ENCODE data around the gene NEDD8. TPM values are rescaled to one million over a fixed set of nuclear protein-coding genes. Genes with fewer than 3 reads are reported as not detected.

The NEDD8 gene
- total RNA-seq, 4 donors from 2014 or later, result 44.1 to 77.6 (median 67.9) TPM

DNA sequence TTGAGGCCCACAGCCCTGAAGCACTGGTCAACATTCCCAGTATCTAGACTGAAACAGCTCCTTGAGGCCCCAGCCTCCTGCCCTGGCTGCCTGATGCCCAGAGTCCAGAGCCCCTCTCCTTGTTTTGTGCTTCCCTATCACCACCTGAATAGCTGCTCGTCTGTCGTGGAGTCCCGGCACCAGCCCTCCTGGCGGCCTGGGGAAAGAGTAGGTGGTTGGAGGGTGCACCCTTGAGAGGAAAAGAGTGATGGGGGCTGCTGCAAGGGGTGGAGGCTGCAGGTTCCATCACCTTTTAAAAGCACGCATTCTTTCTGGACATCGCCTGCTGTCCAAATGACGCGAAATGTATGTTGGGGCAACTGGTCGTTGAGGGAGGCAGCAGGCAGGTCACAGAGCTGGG is 36.1 kb upstream of the NEDD8 start:
- H3K9me3 ChIP-seq, result no peaks in the 10 kb centered on the region
- TF ChIP-seq, protein P1, sequence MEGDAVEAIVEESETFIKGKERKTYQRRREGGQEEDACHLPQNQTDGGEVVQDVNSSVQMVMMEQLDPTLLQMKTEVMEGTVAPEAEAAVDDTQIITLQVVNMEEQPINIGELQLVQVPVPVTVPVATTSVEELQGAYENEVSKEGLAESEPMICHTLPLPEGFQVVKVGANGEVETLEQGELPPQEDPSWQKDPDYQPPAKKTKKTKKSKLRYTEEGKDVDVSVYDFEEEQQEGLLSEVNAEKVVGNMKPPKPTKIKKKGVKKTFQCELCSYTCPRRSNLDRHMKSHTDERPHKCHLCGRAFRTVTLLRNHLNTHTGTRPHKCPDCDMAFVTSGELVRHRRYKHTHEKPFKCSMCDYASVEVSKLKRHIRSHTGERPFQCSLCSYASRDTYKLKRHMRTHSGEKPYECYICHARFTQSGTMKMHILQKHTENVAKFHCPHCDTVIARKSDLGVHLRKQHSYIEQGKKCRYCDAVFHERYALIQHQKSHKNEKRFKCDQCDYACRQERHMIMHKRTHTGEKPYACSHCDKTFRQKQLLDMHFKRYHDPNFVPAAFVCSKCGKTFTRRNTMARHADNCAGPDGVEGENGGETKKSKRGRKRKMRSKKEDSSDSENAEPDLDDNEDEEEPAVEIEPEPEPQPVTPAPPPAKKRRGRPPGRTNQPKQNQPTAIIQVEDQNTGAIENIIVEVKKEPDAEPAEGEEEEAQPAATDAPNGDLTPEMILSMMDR (IDR thresholded peaks at IDR 0.05), result no peak
- TF ChIP-seq POLR2A (IDR thresholded peaks at IDR 0.05), result no peak
- peaks cover 0 to 39% (median 0%) of the 10 kb centered on the region in 3 donors for H3K36me3 ChIP-seq
- H3K4me3 ChIP-seq, result no peak overlapping the region
- no peaks in the 10 kb centered on the region for H3K27me3 ChIP-seq
- peaks cover 0 to 9% (median 5%) of the 10 kb centered on the region in 4 donors for H3K4me1 ChIP-seq
- no peak for DNase-seq
- no peak overlapping the region for H3K27ac ChIP-seq

DNA sequence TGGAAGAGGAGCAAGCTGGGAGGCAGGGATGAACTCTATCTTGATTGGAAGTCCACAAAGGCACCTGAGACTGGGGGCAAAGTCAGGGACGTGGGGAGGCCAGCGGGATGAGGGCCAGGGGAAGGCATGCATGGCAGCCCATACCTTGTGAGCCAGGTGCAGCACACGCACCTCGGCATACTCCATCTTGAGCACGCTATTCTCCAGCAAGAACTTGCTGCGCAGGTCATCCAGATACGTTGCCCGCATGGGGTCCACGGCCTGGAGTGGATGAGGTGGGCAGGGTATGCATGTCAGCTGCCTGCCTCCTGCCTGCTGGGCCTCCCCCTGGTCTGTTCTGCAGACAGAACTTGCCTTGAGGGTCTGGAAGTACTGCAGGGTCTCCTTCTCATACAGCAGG is 35.3 kb upstream of the NEDD8 start:
- no peak overlapping the region for H3K27ac ChIP-seq
- DNase-seq, result no peak
- no peaks in the 10 kb centered on the region for H3K9me3 ChIP-seq
- TF ChIP-seq, protein P1 (IDR thresholded peaks at IDR 0.05), result no peak
- no peak for TF ChIP-seq POLR2A (IDR thresholded peaks at IDR 0.05)
- no peak overlapping the region for H3K4me3 ChIP-seq
- H3K27me3 ChIP-seq, result no peaks in the 10 kb centered on the region
- peaks cover 0 to 39% (median 0%) of the 10 kb centered on the region in 3 donors for H3K36me3 ChIP-seq
- H3K4me1 ChIP-seq, result peaks cover 0 to 9% (median 5%) of the 10 kb centered on the region in 4 donors

DNA sequence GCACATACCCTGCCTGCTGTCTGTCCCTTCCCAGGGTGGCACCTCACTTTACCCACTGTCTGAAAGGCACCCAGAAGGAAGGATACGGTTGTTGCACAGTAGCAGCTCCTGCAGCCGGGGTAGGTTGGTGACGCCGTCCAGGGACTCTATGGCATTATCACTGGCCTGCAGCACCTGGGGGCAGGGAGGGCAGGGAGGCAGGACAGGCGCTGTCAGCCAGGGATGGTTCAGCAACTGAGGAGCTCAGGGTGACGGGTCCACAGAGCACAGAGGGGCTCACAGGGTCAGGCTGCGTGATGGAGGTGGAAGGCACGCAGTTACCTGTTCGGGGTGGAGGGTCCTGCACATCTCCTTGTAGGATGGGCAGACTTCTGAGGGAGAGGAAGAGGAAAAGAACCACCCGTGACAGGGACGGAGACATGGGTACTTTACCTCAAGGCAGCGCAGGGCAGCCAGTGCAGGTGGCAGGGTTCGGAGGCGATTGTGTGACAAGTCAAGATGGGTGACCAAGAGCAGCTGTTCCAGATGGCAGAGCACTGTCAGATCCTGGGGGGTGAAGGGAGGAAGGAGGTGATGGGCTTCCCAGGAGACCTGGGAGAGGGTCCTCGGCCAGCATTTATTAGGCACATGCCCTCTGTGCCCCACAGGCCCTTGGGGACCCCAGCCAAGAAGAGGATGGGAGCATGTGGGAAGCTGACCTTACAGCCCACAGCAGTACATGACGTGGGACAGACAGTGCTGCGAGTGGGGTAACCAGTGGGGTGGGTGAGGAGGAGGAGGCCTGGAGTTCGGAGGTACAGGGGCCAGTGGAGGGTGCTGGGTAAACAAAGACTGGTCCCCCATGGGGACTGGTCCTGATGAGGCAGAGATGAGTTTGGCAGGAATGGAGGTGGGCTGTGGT is 34.4 kb upstream of the NEDD8 start:
- peaks cover 0 to 39% (median 0%) of the 10 kb centered on the region in 3 donors for H3K36me3 ChIP-seq

DNA sequence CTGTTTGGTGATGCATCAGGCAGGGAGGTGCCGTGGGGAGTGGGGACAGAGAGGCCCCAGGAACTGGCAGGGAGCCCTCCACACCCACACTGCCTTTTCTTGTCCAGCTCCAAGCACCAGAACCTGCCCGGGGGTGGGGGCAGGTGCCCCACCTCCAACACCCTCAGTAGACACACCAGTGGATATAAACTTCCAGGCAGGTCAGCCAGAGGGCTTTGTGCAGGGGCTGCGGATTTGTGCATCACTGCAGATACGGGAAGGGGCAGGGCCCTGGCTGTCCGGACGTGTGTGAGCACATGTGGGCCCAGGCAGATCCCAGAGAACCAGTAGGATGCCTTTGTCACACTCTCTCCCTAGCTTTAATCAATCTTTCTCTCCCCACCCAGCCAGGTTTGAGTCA is 32.1 kb upstream of the NEDD8 start:
- H3K36me3 ChIP-seq, result peaks cover 0 to 35% (median 0%) of the 10 kb centered on the region in 3 donors
- no peak for DNase-seq
- TF ChIP-seq, protein P1 (IDR thresholded peaks at IDR 0.05), result no peak
- no peak for TF ChIP-seq POLR2A (IDR thresholded peaks at IDR 0.05)
- no peak overlapping the region for H3K4me3 ChIP-seq
- H3K4me1 ChIP-seq, result no peaks in the 10 kb centered on the region
- H3K27me3 ChIP-seq, result no peaks in the 10 kb centered on the region
- no peak overlapping the region for H3K27ac ChIP-seq
- no peaks in the 10 kb centered on the region for H3K9me3 ChIP-seq

More for the DNA sequence above, 34.4 kb upstream of the NEDD8 start:
- Histone ChIP-seq H3K27ac (no peak overlapping the region), H3K27me3 (no peaks in the 10 kb centered on the region), H3K4me1 (peaks cover 0 to 5% (median 2%) of the 10 kb centered on the region in 4 donors), H3K9me3 (no peaks in the 10 kb centered on the region), H3K4me3 (no peak overlapping the region)
- TF ChIP-seq, protein P1 (IDR thresholded peaks at IDR 0.05), result no peak
- TF ChIP-seq POLR2A (IDR thresholded peaks at IDR 0.05), result no peak
- no peak for DNase-seq

DNA sequence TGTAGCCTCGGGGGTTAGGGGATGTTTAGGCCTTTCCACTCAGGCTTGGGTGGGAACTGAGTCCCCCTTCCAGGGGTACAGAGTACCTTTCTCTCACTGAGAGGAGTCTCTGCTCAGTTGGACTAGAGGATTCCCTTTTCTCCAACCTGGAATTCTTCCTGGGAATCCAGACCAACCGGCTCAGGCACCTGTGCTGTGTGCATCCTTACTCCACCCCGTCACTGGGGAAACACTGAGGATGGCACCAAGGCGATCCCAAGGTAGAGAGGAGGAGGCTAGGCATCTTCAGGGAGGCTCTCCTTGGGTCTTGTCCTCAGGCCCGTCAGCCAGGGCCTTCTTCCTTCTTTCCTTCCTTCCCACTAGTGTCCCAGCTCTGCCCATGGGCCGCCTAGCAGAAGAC is 31.7 kb upstream of the NEDD8 start:
- TF ChIP-seq, protein P1 (IDR thresholded peaks at IDR 0.05), result no peak
- no peak for TF ChIP-seq POLR2A (IDR thresholded peaks at IDR 0.05)
- Histone ChIP-seq H3K36me3 (peaks cover 0 to 32% (median 0%) of the 10 kb centered on the region in 3 donors), H3K27me3 (no peaks in the 10 kb centered on the region), H3K27ac (no peak overlapping the region), H3K9me3 (no peaks in the 10 kb centered on the region), H3K4me1 (no peaks in the 10 kb centered on the region), H3K4me3 (no peak overlapping the region)
- DNase-seq, result peak in 1 of 3 donors; percentile 25
